ENCODE results near the gene ATP11B.

- TF ChIP-seq CTCF (conservative IDR thresholded peaks at IDR 0.05 in 1 of 2, IDR thresholded peaks at IDR 0.05 in 1 of 2; ENCODE audit: extremely low read depth in 1 of 2, insufficient read depth in 1 of 2, low read depth in 1 of 2, low read length in 2 of 2) (no peak), EZH2 (IDR thresholded peaks at IDR 0.05; ENCODE audit: borderline replicate concordance, low read length) (no peak)
Observed at GRCh38 chr3:182969277-182969676, 176.0 kb downstream of the ATP11B start.

Measured in mammary epithelial cell (primary cell).